Upper lobe of right lung (tissue), 1 donor: ENCODE results near the gene CEMIP. TPM values are rescaled to one million over a fixed set of nuclear protein-coding genes. Genes with fewer than 3 reads are reported as not detected.

Source experiments
- ATAC-seq: fragments of 200-7000 bp; cut with Tn5 transposase; one replicate; pipeline ENCODE4 v1.9.1; 2020; ENCODE audit warnings: mild to moderate bottlenecking, moderate library complexity
- DNase-seq: peaks from one replicate; pipeline ENCODE4 v3.0.0-alpha.2; 2020
- H3K27ac ChIP-seq: fragments of 200-600 bp; one replicate; pipeline ENCODE4 v1.8.0; 2022
- H3K27me3 ChIP-seq: fragments of 200-600 bp; one replicate; pipeline ENCODE4 v1.8.0; 2022; ENCODE audit warnings: mild to moderate bottlenecking
- H3K36me3 ChIP-seq: fragments of 200-600 bp; one replicate; pipeline ENCODE4 v1.8.0; 2022
- H3K4me1 ChIP-seq: fragments of 200-600 bp; one replicate; pipeline ENCODE4 v1.8.0; 2022
- H3K4me3 ChIP-seq: fragments of 200-600 bp; one replicate; pipeline ENCODE4 v1.8.0; 2022; ENCODE audit warnings: mild to moderate bottlenecking
- H3K9me3 ChIP-seq: fragments of 200-600 bp; one replicate; pipeline ENCODE4 v1.8.0; 2022
- CTCF ChIP-seq: fragments of 200-600 bp; IDR thresholded peaks from one replicate; pipeline ENCODE4 v1.8.0; 2022; ENCODE audit warnings: antibody characterized with exemption
- intact Hi-C: fragments of 100-400 bp; cut with DNase I; formaldehyde crosslinking; loops from one replicate; pipeline ENCODE4 v1.11.0; 2022
- total RNA-seq: library from RNA; stranded (reverse); fragmentation: NEBNext Ultra II Directional; extraction: Animal tissue kit (Norgen Biotek cat#: 25700); gene quantifications from one replicate; pipeline ENCODE4 v1.2.1, GENCODE V29; 2021
- donor health status: DM: no; HTN: yes; CAD: no; lungs with severe emphysema.

CEMIP gene
- total RNA-seq, 1 donor from 2014 or later: 17.3 TPM

- TF ChIP-seq CTCF: no peak
- Histone ChIP-seq H3K9me3 (no peaks in the 10 kb centered on the region), H3K4me3 (no peak overlapping the region), H3K4me1 (no peaks in the 10 kb centered on the region), H3K27me3 (no peaks in the 10 kb centered on the region), H3K27ac (no peak overlapping the region), H3K36me3 (no peaks in the 10 kb centered on the region)
- ATAC-seq (no peak), DNase-seq (no peak)
- intact Hi-C loops: no loop called here
Measured at GRCh38 chr15:80864666-80865065, 85.5 kb downstream of the CEMIP start.

- TF ChIP-seq CTCF: no peak
- DNase-seq: no peak
- ATAC-seq: no peak
- Histone ChIP-seq H3K4me1 (no peaks in the 10 kb centered on the region), H3K27me3 (no peaks in the 10 kb centered on the region), H3K4me3 (no peak overlapping the region), H3K36me3 (no peaks in the 10 kb centered on the region), H3K27ac (no peak overlapping the region), H3K9me3 (no peaks in the 10 kb centered on the region)
- intact Hi-C loops: no loop called here
Measured at GRCh38 chr15:80866936-80867335, 87.8 kb downstream of the CEMIP start.

- no peak for DNase-seq
- no peaks in the 10 kb centered on the region for H3K27me3 ChIP-seq
- intact Hi-C loops: no loop called here
- H3K27ac ChIP-seq: no peak overlapping the region
- no peaks in the 10 kb centered on the region for H3K4me1 ChIP-seq
- H3K9me3 ChIP-seq: no peaks in the 10 kb centered on the region
- no peak overlapping the region for H3K4me3 ChIP-seq
- H3K36me3 ChIP-seq: no peaks in the 10 kb centered on the region
- no peak for ATAC-seq
- no peak for TF ChIP-seq CTCF
Measured at GRCh38 chr15:80870366-80870765, 91.2 kb downstream of the CEMIP start.

GRCh38 chr15:80870893-80871292, 91.7 kb downstream of the CEMIP start:
- ATAC-seq: peak; percentile 19
- H3K36me3 ChIP-seq: no peaks in the 10 kb centered on the region
- intact Hi-C loops: no loop called here
- H3K27ac ChIP-seq: no peak overlapping the region
- H3K4me3 ChIP-seq: no peak overlapping the region
- H3K27me3 ChIP-seq: no peaks in the 10 kb centered on the region
- no peaks in the 10 kb centered on the region for H3K4me1 ChIP-seq
- no peak for DNase-seq
- no peaks in the 10 kb centered on the region for H3K9me3 ChIP-seq
- no peak for TF ChIP-seq CTCF

- Histone ChIP-seq H3K4me3 (no peak overlapping the region), H3K9me3 (no peaks in the 10 kb centered on the region), H3K36me3 (no peaks in the 10 kb centered on the region), H3K27ac (no peak overlapping the region), H3K27me3 (no peaks in the 10 kb centered on the region), H3K4me1 (no peaks in the 10 kb centered on the region)
- ATAC-seq (no peak), DNase-seq (no peak)
- intact Hi-C loops: no loop called here
- no peak for TF ChIP-seq CTCF
Measured at GRCh38 chr15:80871858-80872257, 92.7 kb downstream of the CEMIP start.

- intact Hi-C loops: no loop called here
- no peak for DNase-seq
- Histone ChIP-seq H3K4me3 (no peak overlapping the region), H3K36me3 (no peaks in the 10 kb centered on the region), H3K4me1 (no peaks in the 10 kb centered on the region), H3K27ac (no peak overlapping the region), H3K27me3 (no peaks in the 10 kb centered on the region), H3K9me3 (no peaks in the 10 kb centered on the region)
- ATAC-seq: no peak
- TF ChIP-seq CTCF: no peak
Measured at GRCh38 chr15:80873366-80873952, 94.3 kb downstream of the CEMIP start.
